GM18868 (cell line): ENCODE data around the gene DIP2A.

Source experiments
- ATAC-seq: cut with Tn5 transposase; IDR thresholded peaks from one replicate; pipeline ENCODE4 v1.9.1; 2021; ENCODE audit warnings: mild to moderate bottlenecking, moderate library complexity; ENCODE audit not compliant: unreplicated experiment

The DIP2A gene

DNA sequence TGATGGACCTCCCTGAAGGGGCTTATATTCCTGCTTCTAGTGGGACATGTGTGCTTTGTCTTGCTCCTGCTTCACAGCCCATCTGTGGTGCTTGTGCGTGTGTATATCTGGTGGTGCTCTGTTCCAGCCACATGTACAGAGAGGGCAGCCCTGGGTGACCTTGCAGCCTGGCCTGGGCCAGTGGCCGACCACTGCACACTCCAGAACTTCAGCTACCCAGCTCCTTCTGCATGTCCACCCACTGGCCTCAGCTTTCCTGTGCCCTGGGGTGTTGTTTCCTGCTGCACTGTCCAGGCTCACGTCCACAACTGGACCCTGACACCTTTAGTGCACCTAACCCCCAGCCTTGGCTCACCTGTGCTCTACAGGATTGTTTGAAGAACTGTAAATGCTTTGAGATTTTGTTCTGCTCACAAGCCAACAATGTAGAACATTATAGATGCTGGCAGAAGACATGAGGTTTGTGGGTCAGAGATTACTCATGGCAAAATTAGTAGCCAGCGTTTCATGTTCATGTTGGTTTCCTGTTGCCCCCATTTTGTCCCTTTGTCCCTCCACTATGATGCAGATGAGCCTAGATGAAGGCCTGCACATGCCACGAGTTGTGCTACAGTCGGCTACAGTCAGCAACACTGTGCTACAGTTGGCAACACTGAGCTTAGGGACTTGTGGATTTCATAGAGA is 151.5 kb downstream of the DIP2A start:
- ATAC-seq: no peak

DNA sequence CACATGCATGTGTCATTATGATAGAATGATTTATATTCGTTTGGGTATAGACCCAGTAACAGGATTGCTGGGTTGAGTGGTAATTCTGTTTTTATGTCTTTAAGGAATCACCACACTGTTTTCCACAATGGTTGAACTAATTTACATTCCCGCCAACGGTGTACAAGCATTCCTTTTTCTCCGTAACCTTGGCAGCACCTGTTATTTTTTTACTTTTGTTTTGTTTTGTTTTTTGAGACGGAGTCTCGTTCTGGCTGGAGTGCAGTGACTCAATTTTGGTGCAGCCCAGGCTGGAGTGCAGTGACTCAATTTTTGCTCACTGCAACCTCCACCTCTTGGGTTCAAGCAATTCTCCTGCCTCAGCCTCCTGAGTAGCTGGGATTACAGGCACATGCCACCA is 154.7 kb downstream of the DIP2A start:
- no peak for ATAC-seq

DNA sequence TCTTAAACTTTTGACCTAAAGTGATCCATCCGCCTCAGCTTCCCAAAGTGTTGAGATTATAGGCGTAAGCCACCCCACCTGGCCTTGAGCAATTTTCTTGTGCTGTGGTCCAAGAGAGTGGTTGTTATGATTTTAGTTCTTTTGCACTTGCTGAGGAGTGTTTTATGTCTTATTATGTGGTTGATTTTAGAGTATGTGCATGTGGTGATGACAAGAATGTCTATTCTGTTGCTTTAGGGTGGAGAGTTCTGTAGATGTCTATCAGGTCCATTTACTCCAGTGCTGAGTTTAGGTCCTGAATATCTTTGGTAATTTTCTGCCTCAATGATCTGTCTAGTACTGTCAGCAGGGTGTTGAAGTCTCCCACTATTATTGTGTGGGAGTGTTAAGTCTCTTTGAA is 157.4 kb downstream of the DIP2A start:
- no peak for ATAC-seq

DNA sequence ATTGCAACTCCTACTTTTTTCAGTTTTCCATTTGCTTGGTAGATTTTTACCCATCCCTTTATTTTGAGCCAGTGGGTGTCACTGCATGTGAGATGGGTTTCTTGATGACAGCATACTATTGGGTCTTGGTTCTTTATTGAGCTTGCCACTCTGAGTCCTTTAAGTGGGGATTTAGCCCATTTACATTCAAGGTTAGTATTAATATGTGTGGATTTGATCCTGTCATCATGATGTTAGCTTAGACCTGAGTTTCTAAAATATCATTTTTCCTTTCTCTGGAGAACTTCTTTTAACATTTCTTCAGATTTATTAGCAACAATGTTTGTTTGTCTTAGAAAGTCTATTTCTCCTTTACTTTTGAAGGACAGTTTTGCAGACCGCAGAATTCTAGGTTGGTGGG is 158.0 kb downstream of the DIP2A start:
- ATAC-seq: no peak

DNA sequence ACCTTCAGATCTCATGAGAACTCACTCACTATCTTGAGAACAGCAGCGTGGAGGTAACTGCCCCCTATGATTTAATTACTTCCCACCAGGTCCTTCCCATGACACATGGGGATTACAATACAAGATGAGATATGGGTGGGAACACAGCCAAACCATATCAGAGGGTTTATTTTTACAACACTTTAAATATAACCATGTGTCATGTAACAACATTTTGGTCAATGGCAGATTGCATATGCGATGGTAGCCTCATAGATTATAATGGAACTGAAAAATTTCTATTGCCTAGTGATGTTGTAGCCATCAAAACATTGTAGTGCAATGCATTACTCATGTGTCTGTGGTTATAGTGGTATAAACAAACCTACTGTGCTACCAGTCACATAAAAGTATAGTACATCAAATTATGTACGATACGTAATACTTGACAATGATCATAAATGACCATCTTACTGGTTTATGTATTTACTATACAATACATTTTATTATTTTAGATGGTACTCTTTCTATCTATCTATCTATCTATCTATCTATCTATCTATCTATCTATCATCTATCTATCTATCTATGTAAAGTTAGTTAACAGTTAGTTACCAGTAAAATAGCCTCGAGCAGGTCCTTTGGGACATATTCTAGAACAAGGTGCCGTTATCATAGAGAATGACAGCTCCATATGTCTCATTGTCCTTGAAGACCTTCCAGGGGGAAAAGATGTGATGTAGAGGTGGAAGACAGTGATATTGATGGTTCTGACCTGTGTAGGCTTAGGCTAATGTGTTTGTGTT is 158.8 kb downstream of the DIP2A start:
- ATAC-seq: no peak

DNA sequence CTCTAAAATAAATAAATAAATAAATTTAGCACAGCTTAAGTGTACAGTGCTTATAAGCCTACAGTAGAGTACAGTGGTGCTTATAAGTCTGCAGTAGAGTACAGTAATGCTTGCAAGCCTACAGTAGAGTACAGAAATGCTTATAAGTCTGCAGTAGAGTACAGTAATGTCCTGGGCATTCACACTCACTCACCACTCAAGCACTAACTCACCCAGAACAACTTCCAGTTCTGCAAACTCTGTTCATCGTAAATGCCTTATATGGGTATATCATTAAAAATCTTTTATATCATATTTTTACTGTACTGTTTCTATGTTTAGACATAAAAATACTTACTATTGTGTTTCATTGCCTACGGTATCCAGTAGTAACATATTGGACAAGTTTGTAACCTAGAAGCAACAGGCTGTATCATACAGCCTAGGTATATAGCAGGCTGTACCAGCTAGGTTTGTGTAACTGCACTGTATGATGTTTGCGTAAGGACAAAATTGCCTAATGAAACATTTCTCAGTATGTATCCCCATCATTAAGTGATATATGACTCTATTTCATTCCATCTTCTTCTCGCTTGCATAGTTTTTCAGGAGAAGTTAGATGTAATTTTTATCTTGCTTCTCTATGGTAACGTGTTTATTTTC is 160.2 kb downstream of the DIP2A start:
- ATAC-seq: no peak
